ENCODE data around the gene CBLC. TPM values are rescaled to one million over a fixed set of nuclear protein-coding genes. Genes with fewer than 3 reads are reported as not detected.

The CBLC gene
- total and polyA plus RNA-seq, 10 of the 15 experiments (the other 5 are each of a cell fraction or from before 2014, with no cell fraction given) = not detected

- ATAC-seq = peak; percentile 9
- H4K20me1 ChIP-seq (ENCODE audit: control insufficient read depth, insufficient read depth) = no peaks in the 10 kb centered on the region
- peak overlapping the region; percentile 79 for H3K4me2 ChIP-seq (ENCODE audit: control insufficient read depth, insufficient read depth)
- under 1% methylated on average over 20 of the region's 26 CpGs for WGBS (ENCODE audit: insufficient coverage, insufficient replicate concordance, low lambda C conversion rate, missing lambda C conversion rate)
- RAD21 ChIA-PET (ENCODE audit: unreplicated experiment) = no interaction called here
- SMC1A ChIA-PET (ENCODE audit: uncharacterized antibody, unreplicated experiment) = no interaction called here
- no peaks in the 10 kb centered on the region for H3K27me3 ChIP-seq (replicated peaks in 1 of 2; ENCODE audit: control insufficient read depth in 2 of 2, insufficient read depth in 2 of 2, low read length in 1 of 2)
- POLR2A ChIA-PET = no interaction called here
- in situ Hi-C loops (cut with MboI) = no loop called here
- no peak for DNase-seq (ENCODE audit: low read depth, low spot score)
- H2AFZ ChIP-seq (ENCODE audit: control insufficient read depth, low read depth, low read length) = peak overlapping the region; percentile 77
- peaks cover 36% of the 10 kb centered on the region for H3K79me2 ChIP-seq (ENCODE audit: control insufficient read depth, insufficient read depth, low read length)
- CTCF ChIA-PET = no interaction called here
- no peak for FAIRE-seq
- peak overlapping the region; percentile 73 for H3K9ac ChIP-seq (ENCODE audit: control insufficient read depth, insufficient read depth, low read length)
- H3K4me3 ChIP-seq = peak overlapping the region; percentile 98
- peaks cover 33% of the 10 kb centered on the region for H3K4me1 ChIP-seq (ENCODE audit: control insufficient read depth, insufficient read depth, low read length)
- peak overlapping the region; percentile 92 for H3K27ac ChIP-seq (ENCODE audit: control insufficient read depth, insufficient read depth)
- intact Hi-C loops (cut with micrococcal nuclease; ENCODE audit: unreplicated experiment) = loop anchor here (1.0 kb wide), 1 partner anchor 11 kb away; no protein-coding TSS in a partner anchor
- H3K9me3 ChIP-seq (replicated peaks; ENCODE audit: control insufficient read depth, insufficient read depth, low read length) = no peaks in the 10 kb centered on the region
- no peaks in the 10 kb centered on the region; a peak in 2 of 4 replicates for H3K36me3 ChIP-seq (ENCODE audit: control insufficient read depth in 2 of 2, insufficient read depth in 2 of 2, low read length in 1 of 2)
- TSS peak; percentile 63 for BruUV-seq (replicated peaks)
- TF ChIP-seq EZH2 (IDR thresholded peaks at IDR 0.05; ENCODE audit: borderline replicate concordance, control insufficient read depth, low read depth, low read length) = no peak
- no peak for TF ChIP-seq BMI1 (IDR thresholded peaks at IDR 0.05; ENCODE audit: borderline replicate concordance)
- TF ChIP-seq TBL1XR1 (IDR thresholded peaks at IDR 0.05; ENCODE audit: low read depth, low read length) = no peak; the same call in 1 of the 2 replicates
- TF ChIP-seq EED (IDR thresholded peaks at IDR 0.05; ENCODE audit: low read depth) = no peak
- no peak for TF ChIP-seq RUNX3 (IDR thresholded peaks at IDR 0.05; ENCODE audit: low read length)
- TF ChIP-seq SIN3A (IDR thresholded peaks at IDR 0.05; ENCODE audit: low read depth, low read length) = no peak; the same call in 1 of the 2 replicates
- TF ChIP-seq IRF5 (IDR thresholded peaks at IDR 0.05; ENCODE audit: borderline replicate concordance) = no peak
- no peak for TF ChIP-seq RBBP5 (conservative IDR thresholded peaks at IDR 0.05)
- TF ChIP-seq HDGF (IDR thresholded peaks at IDR 0.05) = peak; percentile 51; the same call in 1 of the 2 replicates
- TF ChIP-seq E2F4 (IDR thresholded peaks at IDR 0.05; ENCODE audit: low read depth, low read length) = no peak
- TF ChIP-seq, protein P1, sequence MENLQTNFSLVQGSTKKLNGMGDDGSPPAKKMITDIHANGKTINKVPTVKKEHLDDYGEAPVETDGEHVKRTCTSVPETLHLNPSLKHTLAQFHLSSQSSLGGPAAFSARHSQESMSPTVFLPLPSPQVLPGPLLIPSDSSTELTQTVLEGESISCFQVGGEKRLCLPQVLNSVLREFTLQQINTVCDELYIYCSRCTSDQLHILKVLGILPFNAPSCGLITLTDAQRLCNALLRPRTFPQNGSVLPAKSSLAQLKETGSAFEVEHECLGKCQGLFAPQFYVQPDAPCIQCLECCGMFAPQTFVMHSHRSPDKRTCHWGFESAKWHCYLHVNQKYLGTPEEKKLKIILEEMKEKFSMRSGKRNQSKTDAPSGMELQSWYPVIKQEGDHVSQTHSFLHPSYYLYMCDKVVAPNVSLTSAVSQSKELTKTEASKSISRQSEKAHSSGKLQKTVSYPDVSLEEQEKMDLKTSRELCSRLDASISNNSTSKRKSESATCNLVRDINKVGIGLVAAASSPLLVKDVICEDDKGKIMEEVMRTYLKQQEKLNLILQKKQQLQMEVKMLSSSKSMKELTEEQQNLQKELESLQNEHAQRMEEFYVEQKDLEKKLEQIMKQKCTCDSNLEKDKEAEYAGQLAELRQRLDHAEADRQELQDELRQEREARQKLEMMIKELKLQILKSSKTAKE (IDR thresholded peaks at IDR 0.05; ENCODE audit: low read depth, poor library complexity, severe bottlenecking) = peak; percentile 32
- no peak for TF ChIP-seq WRNIP1 (IDR thresholded peaks at IDR 0.05; ENCODE audit: borderline replicate concordance, low read depth, low read length)
- TF ChIP-seq IRF3 (IDR thresholded peaks at IDR 0.05) = no peak
- no peak for TF ChIP-seq NFYA (IDR thresholded peaks at IDR 0.05; ENCODE audit: borderline replicate concordance, low read depth, low read length)
- no peak for TF ChIP-seq TAF1 (IDR thresholded peaks at IDR 0.05; ENCODE audit: borderline replicate concordance, low read depth, low read length)
- TF ChIP-seq ZZZ3 (IDR thresholded peaks at IDR 0.05; ENCODE audit: control insufficient read depth, insufficient read length, low read depth) = no peak
Observed at GRCh38 chr19:44747739-44748425, 29.8 kb upstream of the CBLC start.

Data from GM12878 (cell line).